Hepatocyte (in vitro differentiated cells): ENCODE measurements around the gene MRPS9.

Source experiments
- CTCF ChIP-seq: fragments of 200-600 bp; sonication (generic); IDR thresholded peaks from 2 replicates; pipeline ENCODE4 v1.5.1; 2016; ENCODE audit warnings: antibody characterized with exemption, mild to moderate bottlenecking; ENCODE audit not compliant: poor library complexity
- EZH2 ChIP-seq: fragments of 200-600 bp; sonication (generic); IDR thresholded peaks from 2 replicates; pipeline ENCODE4 v1.6.1; 2016; ENCODE audit warnings: antibody characterized with exemption, mild to moderate bottlenecking, borderline replicate concordance
- EZH2phosphoT487 ChIP-seq: fragments of 200-600 bp; sonication (generic); IDR thresholded peaks from one replicate; pipeline ENCODE4 v1.6.1; 2018; ENCODE audit warnings: antibody characterized with exemption, mild to moderate bottlenecking, low read depth, moderate library complexity; ENCODE audit not compliant: unreplicated experiment, severe bottlenecking

DNA sequence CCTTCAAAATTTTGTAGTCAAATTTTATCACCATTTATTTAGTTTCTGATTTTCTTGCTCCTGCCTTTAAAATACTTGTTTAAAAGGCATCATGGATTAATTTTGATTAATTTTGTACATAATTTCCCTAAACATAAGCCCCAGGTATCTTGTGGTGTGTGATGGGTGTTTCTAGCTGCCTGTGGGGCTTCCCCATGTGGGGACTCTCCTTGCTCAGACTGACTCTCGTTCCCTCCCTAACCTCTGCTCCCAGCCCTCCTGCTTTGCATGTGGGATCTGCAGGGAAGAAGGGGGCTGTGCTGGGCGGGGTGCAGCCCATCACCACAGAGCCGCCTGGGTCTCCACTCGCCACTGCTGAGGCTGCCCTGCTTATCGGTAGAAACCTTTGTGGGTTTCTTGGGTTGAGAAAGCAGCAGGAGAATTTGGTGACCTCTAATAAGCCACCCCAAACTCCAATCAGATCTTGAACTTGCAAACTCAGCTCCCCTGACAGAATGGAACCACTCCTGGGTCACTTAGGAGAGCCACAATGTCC lies 72.5 kb downstream of the MRPS9 start:
- TF ChIP-seq CTCF (no peak), EZH2 (no peak), EZH2phosphoT487 (no peak)
